ENCODE results near the gene CSF1R. TPM values are rescaled to one million over a fixed set of nuclear protein-coding genes. Genes with fewer than 3 reads are reported as not detected.

CSF1R gene
- polyA plus RNA-seq, 1 donor from 2014 or later, result not detected

- H3K4me2 ChIP-seq (ENCODE audit: low read length), result no peak overlapping the region
- H3K36me3 ChIP-seq (ENCODE audit: insufficient read depth, low read length), result no peaks in the 10 kb centered on the region
- H2AFZ ChIP-seq (ENCODE audit: low read depth, low read length), result no peak overlapping the region
- H3K4me3 ChIP-seq (ENCODE audit: low read length), result no peak overlapping the region
- no peaks in the 10 kb centered on the region for H3F3A ChIP-seq (ENCODE audit: insufficient read depth, low read length, poor library complexity, severe bottlenecking)
- no peaks in the 10 kb centered on the region for H3K9me3 ChIP-seq (ENCODE audit: low read length)
- H3K79me2 ChIP-seq (replicated peaks; ENCODE audit: insufficient read depth, low read length), result no peaks in the 10 kb centered on the region
- H3K27ac ChIP-seq (ENCODE audit: low read length), result no peak overlapping the region
- TF ChIP-seq EP300 (conservative IDR thresholded peaks at IDR 0.05; ENCODE audit: poor library complexity, severe bottlenecking), result no peak
- TF ChIP-seq CTCF (IDR thresholded peaks at IDR 0.05; ENCODE audit: poor library complexity, severe bottlenecking), result no peak
- TF ChIP-seq RAD21 (conservative IDR thresholded peaks at IDR 0.05), result no peak
- no peak for TF ChIP-seq MXI1 (conservative IDR thresholded peaks at IDR 0.05; ENCODE audit: poor library complexity, severe bottlenecking)
- no peak for TF ChIP-seq EZH2 (IDR thresholded peaks at IDR 0.05; ENCODE audit: borderline replicate concordance, insufficient read depth, low read length, poor library complexity, severe bottlenecking)
- TF ChIP-seq SMC3 (conservative IDR thresholded peaks at IDR 0.05; ENCODE audit: poor library complexity), result no peak
- no peak for TF ChIP-seq REST (IDR thresholded peaks at IDR 0.05; ENCODE audit: borderline replicate concordance)
- no peak for TF ChIP-seq POLR2AphosphoS5 (IDR thresholded peaks at IDR 0.05)
- TF ChIP-seq TAF1 (IDR thresholded peaks at IDR 0.05; ENCODE audit: low read depth), result no peak
- H3K27me3 ChIP-seq (ENCODE audit: insufficient read depth, low read depth, low read length), result no peaks in the 10 kb centered on the region
- H3K9ac ChIP-seq (ENCODE audit: low read length), result no peak overlapping the region
- no peaks in the 10 kb centered on the region for H4K20me1 ChIP-seq (ENCODE audit: insufficient read depth)
- no peaks in the 10 kb centered on the region for H3K9me2 ChIP-seq (ENCODE audit: insufficient read depth, low read length)
These were observed 43.1 kb upstream of the CSF1R start for GRCh38 chr5:150129454-150129812.

GRCh38 chr5:150126921-150127265 is 40.5 kb upstream of the CSF1R start:
- Histone ChIP-seq H3K9me2 (ENCODE audit: insufficient read depth, low read length) (no peaks in the 10 kb centered on the region), H3K36me3 (ENCODE audit: insufficient read depth, low read length) (no peaks in the 10 kb centered on the region), H3F3A (ENCODE audit: insufficient read depth, low read length, poor library complexity, severe bottlenecking) (no peaks in the 10 kb centered on the region), H3K27me3 (ENCODE audit: insufficient read depth, low read depth, low read length) (no peaks in the 10 kb centered on the region), H3K79me2 (replicated peaks; ENCODE audit: insufficient read depth, low read length) (no peaks in the 10 kb centered on the region), H3K9ac (ENCODE audit: low read length) (no peak overlapping the region), H4K20me1 (ENCODE audit: insufficient read depth) (no peaks in the 10 kb centered on the region), H3K4me3 (ENCODE audit: low read length) (no peak overlapping the region), H3K4me2 (ENCODE audit: low read length) (no peak overlapping the region), H2AFZ (ENCODE audit: low read depth, low read length) (no peak overlapping the region), H3K27ac (ENCODE audit: low read length) (no peak overlapping the region), H3K9me3 (ENCODE audit: low read length) (no peaks in the 10 kb centered on the region)
- no peak for TF ChIP-seq EP300 (conservative IDR thresholded peaks at IDR 0.05; ENCODE audit: poor library complexity, severe bottlenecking)
- no peak for TF ChIP-seq EZH2 (IDR thresholded peaks at IDR 0.05; ENCODE audit: borderline replicate concordance, insufficient read depth, low read length, poor library complexity, severe bottlenecking)
- no peak for TF ChIP-seq RAD21 (conservative IDR thresholded peaks at IDR 0.05)
- TF ChIP-seq REST (IDR thresholded peaks at IDR 0.05; ENCODE audit: borderline replicate concordance), result no peak
- TF ChIP-seq POLR2AphosphoS5 (IDR thresholded peaks at IDR 0.05), result no peak
- no peak for TF ChIP-seq TAF1 (IDR thresholded peaks at IDR 0.05; ENCODE audit: low read depth)
- no peak for TF ChIP-seq SMC3 (conservative IDR thresholded peaks at IDR 0.05; ENCODE audit: poor library complexity)
- TF ChIP-seq MXI1 (conservative IDR thresholded peaks at IDR 0.05; ENCODE audit: poor library complexity, severe bottlenecking), result no peak
- no peak for TF ChIP-seq CTCF (IDR thresholded peaks at IDR 0.05; ENCODE audit: poor library complexity, severe bottlenecking)

Data from neural cell (in vitro differentiated cells).